HEK293 (cell line): Measurements from ENCODE around the gene UBE2J2.
A peak's percentile ranks its signal among the peaks of the same experiment; 100 is the strongest.

ENCODE experiments used
- CTCF ChIA-PET: fragments of 350-600 bp; formaldehyde crosslinking; extraction: SDS; loops from one replicate; lab custom pipeline; 2021; ENCODE audit warnings: antibody characterized with exemption; lab: Yijun Ruan, JAX
- POLR2A ChIA-PET: fragments of 300-600 bp; formaldehyde crosslinking; extraction: SDS; loops from one replicate; lab custom pipeline; 2020; ENCODE audit warnings: antibody characterized with exemption, inconsistent platforms; lab: Yijun Ruan, JAX
- H3K27ac ChIP-seq: fragments of 200-500 bp; sonication (Bioruptor generic); 2 replicates; pipeline ENCODE4 v1.5.1; 2014; ENCODE audit warnings: low read depth, low read length, control low read depth, inconsistent platforms; ENCODE audit errors: extremely low read depth
- H3K36me3 ChIP-seq, 2 experiments: fragments of 200-500 bp in 1 of 2; sonication (Bioruptor generic) in 1 of 2; 1 replicate in 1 of 2; 2 replicates in 1 of 2; pipeline ENCODE4 v1.5.1; 2014 to 2017; ENCODE audit warnings: inconsistent platforms in 2 of 2, low read length in 2 of 2; ENCODE audit not compliant: control insufficient read depth in 2 of 2, insufficient read depth in 1 of 2
- H3K4me1 ChIP-seq: fragments of 200-500 bp; sonication (Bioruptor generic); 2 replicates; pipeline ENCODE4 v1.5.1; 2014; ENCODE audit warnings: mild to moderate bottlenecking, low read length, inconsistent platforms; ENCODE audit not compliant: control insufficient read depth, insufficient read depth
- H3K4me3 ChIP-seq: 2 replicates; pipeline ENCODE4 v1.5.1; 2011; ENCODE audit warnings: low read depth, mild to moderate bottlenecking, control low read depth, low read length, moderate library complexity
- H3K9me3 ChIP-seq: fragments of 200-500 bp; sonication (Bioruptor generic); 2 replicates; pipeline ENCODE4 v1.5.1; 2014; ENCODE audit warnings: low read depth, low read length, inconsistent platforms; ENCODE audit not compliant: control insufficient read depth, insufficient read depth
- BCL11A ChIP-seq: fragments of 450-650 bp; formaldehyde crosslinking; IDR thresholded peaks from 2 replicates; pipeline ENCODE4 v1.5.1; 2016; ENCODE audit warnings: low read depth, missing biosample characterization, missing genetic modification characterization
- BCL11B ChIP-seq: fragments of 450-650 bp; formaldehyde crosslinking; IDR thresholded peaks from 2 replicates; pipeline ENCODE4 v1.5.1; 2016; ENCODE audit warnings: low read depth, missing biosample characterization, missing genetic modification characterization
- GLIS2 ChIP-seq: fragments of 450-650 bp; formaldehyde crosslinking; IDR thresholded peaks from 2 replicates; pipeline ENCODE4 v1.5.1; 2016; ENCODE audit warnings: missing biosample characterization, missing genetic modification characterization
- HOXA7 ChIP-seq: sonication (generic); formaldehyde crosslinking; IDR thresholded peaks from 2 replicates; pipeline ENCODE4 v1.8.1; 2022; ENCODE audit warnings: missing genetic modification reagents, borderline replicate concordance
- KLF10 ChIP-seq: fragments of 450-650 bp; IDR thresholded peaks from 2 replicates; pipeline ENCODE4 v1.5.1; 2018; ENCODE audit warnings: missing biosample characterization, mild to moderate bottlenecking, missing genetic modification characterization
- KLF8 ChIP-seq: fragments of 450-650 bp; formaldehyde crosslinking; IDR thresholded peaks from 2 replicates; pipeline ENCODE4 v1.5.1; 2016; ENCODE audit warnings: missing biosample characterization, missing genetic modification characterization
- KLF9 ChIP-seq: fragments of 450-650 bp; formaldehyde crosslinking; IDR thresholded peaks from 2 replicates; pipeline ENCODE4 v1.5.1; 2016; ENCODE audit warnings: missing biosample characterization, missing genetic modification characterization, low read depth
- MZF1 ChIP-seq: fragments of 450-650 bp; formaldehyde crosslinking; IDR thresholded peaks from 2 replicates; pipeline ENCODE4 v1.5.1; 2017; ENCODE audit warnings: missing biosample characterization, missing genetic modification characterization, borderline replicate concordance
- SP2 ChIP-seq: fragments of 450-650 bp; formaldehyde crosslinking; IDR thresholded peaks from 2 replicates; pipeline ENCODE4 v1.5.1; 2016; ENCODE audit warnings: missing biosample characterization, missing genetic modification characterization
- TCF7L2 ChIP-seq: IDR thresholded peaks from 2 replicates; pipeline ENCODE4 v1.6.1; 2011; ENCODE audit warnings: low read depth, mild to moderate bottlenecking, inconsistent platforms, low read length, moderate library complexity, borderline replicate concordance
- ZBTB7A ChIP-seq: fragments of 450-650 bp; formaldehyde crosslinking; IDR thresholded peaks from 2 replicates; pipeline ENCODE4 v1.5.1; 2016; ENCODE audit warnings: low read depth, missing biosample characterization, missing genetic modification characterization
- ZNF10 ChIP-seq: fragments of 450-650 bp; formaldehyde crosslinking; IDR thresholded peaks from 2 replicates; pipeline ENCODE4 v1.5.1; 2017; ENCODE audit warnings: missing biosample characterization, missing genetic modification characterization
- ZNF146 ChIP-seq: fragments of 450-650 bp; formaldehyde crosslinking; IDR thresholded peaks from 2 replicates; pipeline ENCODE4 v1.5.1; 2016; ENCODE audit warnings: missing biosample characterization, missing genetic modification characterization
- ZNF555 ChIP-seq: fragments of 450-650 bp; formaldehyde crosslinking; conservative IDR thresholded peaks from 2 replicates; pipeline ENCODE4 v1.5.1; 2017; ENCODE audit warnings: missing biosample characterization, mild to moderate bottlenecking, missing genetic modification characterization, inconsistent platforms
- ZNF600 ChIP-seq: fragments of 450-650 bp; formaldehyde crosslinking; IDR thresholded peaks from 2 replicates; pipeline ENCODE4 v1.5.1; 2016; ENCODE audit warnings: missing biosample characterization, missing genetic modification characterization
- ZNF654 ChIP-seq: fragments of 450-650 bp; formaldehyde crosslinking; IDR thresholded peaks from 2 replicates; pipeline ENCODE4 v1.5.1; 2016; ENCODE audit warnings: low read depth, missing biosample characterization, missing genetic modification characterization
- ZNF777 ChIP-seq: fragments of 450-650 bp; formaldehyde crosslinking; IDR thresholded peaks from 2 replicates; pipeline ENCODE4 v1.5.1; 2017; ENCODE audit warnings: missing biosample characterization, missing genetic modification characterization, borderline replicate concordance
- ZSCAN30 ChIP-seq: fragments of 450-650 bp; IDR thresholded peaks from 2 replicates; pipeline ENCODE4 v1.5.1; 2018; ENCODE audit warnings: missing biosample characterization, mild to moderate bottlenecking, missing genetic modification characterization, moderate library complexity
- TF ChIP-seq, protein P1 (sequence below): fragments of 450-650 bp; formaldehyde crosslinking; IDR thresholded peaks from 2 replicates; pipeline ENCODE4 v1.5.1; 2016; ENCODE audit warnings: missing biosample characterization, missing genetic modification characterization
- TF ChIP-seq, protein P2 (sequence below): fragments of 450-650 bp; formaldehyde crosslinking; IDR thresholded peaks from 2 replicates; pipeline ENCODE4 v1.5.1; 2016; ENCODE audit warnings: missing biosample characterization, missing genetic modification characterization
- TF ChIP-seq, protein P3 (sequence below): fragments of 450-650 bp; formaldehyde crosslinking; IDR thresholded peaks from 2 replicates; pipeline ENCODE4 v1.5.1; 2016; ENCODE audit warnings: missing biosample characterization, missing genetic modification characterization
- TF ChIP-seq, protein P4 (sequence below): fragments of 450-650 bp; formaldehyde crosslinking; IDR thresholded peaks from 2 replicates; pipeline ENCODE4 v1.5.1; 2017; ENCODE audit warnings: missing biosample characterization, missing genetic modification characterization
- TF ChIP-seq, protein P5 (sequence below): fragments of 450-650 bp; IDR thresholded peaks from 2 replicates; pipeline ENCODE4 v1.5.1; 2018; ENCODE audit warnings: missing biosample characterization, mild to moderate bottlenecking, missing genetic modification characterization
- TF ChIP-seq, protein P6 (sequence below): fragments of 450-650 bp; formaldehyde crosslinking; IDR thresholded peaks from 2 replicates; pipeline ENCODE4; 2016; ENCODE audit warnings: missing biosample characterization, missing genetic modification characterization

UBE2J2 gene

DNA sequence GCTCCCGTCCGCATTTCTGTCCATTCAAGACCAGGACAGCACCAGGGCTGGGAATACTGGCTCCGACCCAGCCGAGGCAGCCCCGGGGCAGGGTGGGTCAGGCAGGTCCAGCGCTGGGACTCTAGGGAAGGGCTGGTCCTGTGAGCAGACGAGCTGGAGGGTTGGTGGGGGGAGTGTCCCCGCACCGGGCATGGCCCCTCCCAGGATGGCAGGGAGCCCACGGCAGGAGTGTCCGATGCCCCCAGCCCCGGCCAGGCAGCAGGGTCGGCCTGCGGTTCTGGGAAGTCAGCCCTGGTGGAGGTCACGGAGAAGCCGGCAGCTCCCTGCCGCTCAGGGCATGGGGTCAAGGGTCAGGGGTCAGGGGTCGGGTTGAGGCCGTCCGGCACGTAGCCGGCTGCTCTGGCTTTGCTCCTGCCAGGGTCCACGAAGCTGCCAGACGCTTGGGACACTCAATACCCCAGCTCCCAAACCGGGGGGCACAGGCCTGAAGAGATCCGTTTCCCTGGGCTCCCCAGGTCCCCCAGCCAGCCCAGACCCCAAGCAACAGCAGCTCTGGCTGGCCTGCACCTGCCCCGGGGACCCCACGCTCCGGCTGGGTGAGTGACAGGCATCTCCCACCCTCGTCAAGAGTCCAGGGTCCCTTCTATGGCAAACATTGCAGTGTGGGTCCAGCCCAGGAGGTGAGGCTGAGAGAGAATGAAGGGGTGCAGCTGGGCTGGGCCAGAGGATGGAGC, 33.9 kb downstream of the UBE2J2 start (continued):
- TF ChIP-seq KLF10 (tag by site-specific recombination) (peak; percentile 23; the same call in 1 of the 2 replicates), ZNF654 (no peak), ZNF146 (0 out of 2 replicates have a peak, but pooled peaks have one; percentile 2), BCL11B (peak; percentile 99), KLF9 (tag by site-specific recombination) (0 out of 2 replicates have a peak, but pooled peaks have one; percentile 26), HOXA7 (CRISPR knock-in tag) (no peak), ZBTB7A (0 out of 2 replicates have a peak, but pooled peaks have one; percentile 34), ZNF600 (tag by site-specific recombination) (peak; percentile 71; the same call in 1 of the 2 replicates), BCL11A (tag by site-specific recombination) (peak; percentile 100), SP2 (tag by site-specific recombination) (no peak)
- TF ChIP-seq, protein P1, sequence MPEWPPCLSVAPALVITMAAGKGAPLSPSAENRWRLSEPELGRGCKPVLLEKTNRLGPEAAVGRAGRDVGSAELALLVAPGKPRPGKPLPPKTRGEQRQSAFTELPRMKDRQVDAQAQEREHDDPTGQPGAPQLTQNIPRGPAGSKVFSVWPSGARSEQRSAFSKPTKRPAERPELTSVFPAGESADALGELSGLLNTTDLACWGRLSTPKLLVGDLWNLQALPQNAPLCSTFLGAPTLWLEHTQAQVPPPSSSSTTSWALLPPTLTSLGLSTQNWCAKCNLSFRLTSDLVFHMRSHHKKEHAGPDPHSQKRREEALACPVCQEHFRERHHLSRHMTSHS: no peak
- TF ChIP-seq, protein P2, sequence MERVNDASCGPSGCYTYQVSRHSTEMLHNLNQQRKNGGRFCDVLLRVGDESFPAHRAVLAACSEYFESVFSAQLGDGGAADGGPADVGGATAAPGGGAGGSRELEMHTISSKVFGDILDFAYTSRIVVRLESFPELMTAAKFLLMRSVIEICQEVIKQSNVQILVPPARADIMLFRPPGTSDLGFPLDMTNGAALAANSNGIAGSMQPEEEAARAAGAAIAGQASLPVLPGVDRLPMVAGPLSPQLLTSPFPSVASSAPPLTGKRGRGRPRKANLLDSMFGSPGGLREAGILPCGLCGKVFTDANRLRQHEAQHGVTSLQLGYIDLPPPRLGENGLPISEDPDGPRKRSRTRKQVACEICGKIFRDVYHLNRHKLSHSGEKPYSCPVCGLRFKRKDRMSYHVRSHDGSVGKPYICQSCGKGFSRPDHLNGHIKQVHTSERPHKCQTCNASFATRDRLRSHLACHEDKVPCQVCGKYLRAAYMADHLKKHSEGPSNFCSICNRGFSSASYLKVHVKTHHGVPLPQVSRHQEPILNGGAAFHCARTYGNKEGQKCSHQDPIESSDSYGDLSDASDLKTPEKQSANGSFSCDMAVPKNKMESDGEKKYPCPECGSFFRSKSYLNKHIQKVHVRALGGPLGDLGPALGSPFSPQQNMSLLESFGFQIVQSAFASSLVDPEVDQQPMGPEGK (tag by site-specific recombination): no peak; the same call in 1 of the 2 replicates
- TF ChIP-seq, protein P3, sequence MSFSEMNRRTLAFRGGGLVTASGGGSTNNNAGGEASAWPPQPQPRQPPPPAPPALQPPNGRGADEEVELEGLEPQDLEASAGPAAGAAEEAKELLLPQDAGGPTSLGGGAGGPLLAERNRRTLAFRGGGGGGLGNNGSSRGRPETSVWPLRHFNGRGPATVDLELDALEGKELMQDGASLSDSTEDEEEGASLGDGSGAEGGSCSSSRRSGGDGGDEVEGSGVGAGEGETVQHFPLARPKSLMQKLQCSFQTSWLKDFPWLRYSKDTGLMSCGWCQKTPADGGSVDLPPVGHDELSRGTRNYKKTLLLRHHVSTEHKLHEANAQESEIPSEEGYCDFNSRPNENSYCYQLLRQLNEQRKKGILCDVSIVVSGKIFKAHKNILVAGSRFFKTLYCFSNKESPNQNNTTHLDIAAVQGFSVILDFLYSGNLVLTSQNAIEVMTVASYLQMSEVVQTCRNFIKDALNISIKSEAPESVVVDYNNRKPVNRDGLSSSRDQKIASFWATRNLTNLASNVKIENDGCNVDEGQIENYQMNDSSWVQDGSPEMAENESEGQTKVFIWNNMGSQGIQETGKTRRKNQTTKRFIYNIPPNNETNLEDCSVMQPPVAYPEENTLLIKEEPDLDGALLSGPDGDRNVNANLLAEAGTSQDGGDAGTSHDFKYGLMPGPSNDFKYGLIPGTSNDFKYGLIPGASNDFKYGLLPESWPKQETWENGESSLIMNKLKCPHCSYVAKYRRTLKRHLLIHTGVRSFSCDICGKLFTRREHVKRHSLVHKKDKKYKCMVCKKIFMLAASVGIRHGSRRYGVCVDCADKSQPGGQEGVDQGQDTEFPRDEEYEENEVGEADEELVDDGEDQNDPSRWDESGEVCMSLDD: 0 out of 2 replicates have a peak, but pooled peaks have one; percentile 13

DNA sequence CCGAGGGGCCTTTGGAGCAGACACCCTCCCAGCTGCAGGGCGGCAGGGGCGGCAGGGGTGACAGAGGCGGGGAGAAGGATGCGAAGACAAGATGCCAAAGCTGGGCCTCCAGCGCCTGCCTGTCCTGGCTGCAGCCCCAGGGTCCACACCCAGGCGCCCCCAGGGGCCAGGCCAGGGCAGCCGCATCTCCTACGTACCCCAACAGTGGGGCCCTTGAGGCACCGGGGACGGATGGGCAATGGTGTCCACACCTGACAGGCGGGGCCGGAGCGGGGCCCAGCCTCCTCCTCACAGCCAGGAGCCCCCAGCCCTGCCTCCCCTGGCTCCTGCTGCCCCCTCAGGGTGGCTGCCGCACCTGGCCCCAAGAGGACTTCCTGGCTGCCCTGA, 34.4 kb downstream of the UBE2J2 start:
- CTCF ChIA-PET: interaction anchor here (1.2 kb wide), 1 partner anchor 255 kb away, joined by 3 read pairs; no protein-coding TSS in a partner anchor
- no peak overlapping the region for H3K27ac ChIP-seq
- no peak for TF ChIP-seq TCF7L2
- TF ChIP-seq, protein P4, sequence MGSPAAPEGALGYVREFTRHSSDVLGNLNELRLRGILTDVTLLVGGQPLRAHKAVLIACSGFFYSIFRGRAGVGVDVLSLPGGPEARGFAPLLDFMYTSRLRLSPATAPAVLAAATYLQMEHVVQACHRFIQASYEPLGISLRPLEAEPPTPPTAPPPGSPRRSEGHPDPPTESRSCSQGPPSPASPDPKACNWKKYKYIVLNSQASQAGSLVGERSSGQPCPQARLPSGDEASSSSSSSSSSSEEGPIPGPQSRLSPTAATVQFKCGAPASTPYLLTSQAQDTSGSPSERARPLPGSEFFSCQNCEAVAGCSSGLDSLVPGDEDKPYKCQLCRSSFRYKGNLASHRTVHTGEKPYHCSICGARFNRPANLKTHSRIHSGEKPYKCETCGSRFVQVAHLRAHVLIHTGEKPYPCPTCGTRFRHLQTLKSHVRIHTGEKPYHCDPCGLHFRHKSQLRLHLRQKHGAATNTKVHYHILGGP (tag by site-specific recombination): no peak
- no peak for TF ChIP-seq ZNF555 (tag by site-specific recombination)
- TF ChIP-seq ZNF10 (tag by site-specific recombination): no peak
- 0 out of 2 replicates have a peak, but pooled peaks have one; percentile 14 for TF ChIP-seq BCL11A (tag by site-specific recombination)
- TF ChIP-seq ZSCAN30 (tag by site-specific recombination): no peak
- no peak for TF ChIP-seq MZF1
- TF ChIP-seq, protein P5, sequence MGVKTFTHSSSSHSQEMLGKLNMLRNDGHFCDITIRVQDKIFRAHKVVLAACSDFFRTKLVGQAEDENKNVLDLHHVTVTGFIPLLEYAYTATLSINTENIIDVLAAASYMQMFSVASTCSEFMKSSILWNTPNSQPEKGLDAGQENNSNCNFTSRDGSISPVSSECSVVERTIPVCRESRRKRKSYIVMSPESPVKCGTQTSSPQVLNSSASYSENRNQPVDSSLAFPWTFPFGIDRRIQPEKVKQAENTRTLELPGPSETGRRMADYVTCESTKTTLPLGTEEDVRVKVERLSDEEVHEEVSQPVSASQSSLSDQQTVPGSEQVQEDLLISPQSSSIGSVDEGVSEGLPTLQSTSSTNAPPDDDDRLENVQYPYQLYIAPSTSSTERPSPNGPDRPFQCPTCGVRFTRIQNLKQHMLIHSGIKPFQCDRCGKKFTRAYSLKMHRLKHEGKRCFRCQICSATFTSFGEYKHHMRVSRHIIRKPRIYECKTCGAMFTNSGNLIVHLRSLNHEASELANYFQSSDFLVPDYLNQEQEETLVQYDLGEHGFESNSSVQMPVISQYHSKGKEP (tag by site-specific recombination): no peak
- TF ChIP-seq KLF8 (tag by site-specific recombination): peak; percentile 31; the same call in 1 of the 2 replicates
- TF ChIP-seq GLIS2 (tag by site-specific recombination): peak; percentile 76
- TF ChIP-seq ZNF654: no peak
- TF ChIP-seq, protein P6, sequence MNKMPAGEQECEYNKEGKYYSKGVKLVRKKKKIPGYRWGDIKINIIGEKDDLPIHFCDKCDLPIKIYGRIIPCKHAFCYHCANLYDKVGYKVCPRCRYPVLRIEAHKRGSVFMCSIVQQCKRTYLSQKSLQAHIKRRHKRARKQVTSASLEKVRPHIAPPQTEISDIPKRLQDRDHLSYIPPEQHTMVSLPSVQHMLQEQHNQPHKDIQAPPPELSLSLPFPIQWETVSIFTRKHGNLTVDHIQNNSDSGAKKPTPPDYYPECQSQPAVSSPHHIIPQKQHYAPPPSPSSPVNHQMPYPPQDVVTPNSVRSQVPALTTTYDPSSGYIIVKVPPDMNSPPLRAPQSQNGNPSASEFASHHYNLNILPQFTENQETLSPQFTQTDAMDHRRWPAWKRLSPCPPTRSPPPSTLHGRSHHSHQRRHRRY (tag by site-specific recombination): no peak
- TF ChIP-seq ZNF777 (tag by site-specific recombination): no peak

More for the DNA sequence above, 34.4 kb downstream of the UBE2J2 start:
- POLR2A ChIA-PET: interaction anchor here (1.5 kb wide), 1 partner anchor 27 kb away, joined by 4 read pairs; no protein-coding TSS in a partner anchor
- no peaks in the 10 kb centered on the region for H3K9me3 ChIP-seq
- H3K36me3 ChIP-seq: peaks cover 0 to 7% of the 10 kb centered on the region in 2 experiments; a peak in 1 of 3 replicates
- no peaks in the 10 kb centered on the region for H3K4me1 ChIP-seq
- no peak overlapping the region for H3K4me3 ChIP-seq
